Breast epithelium (tissue), 3 donors: ENCODE measurements around the gene CDK6.

Experiments
- POLR2A ChIP-seq: fragments of 450-650 bp; IDR thresholded peaks from one replicate; pipeline ENCODE4 v1.6.1; 2016; ENCODE audit warnings: antibody characterized with exemption, mild to moderate bottlenecking, moderate library complexity
- TF ChIP-seq, protein P1 (sequence below), 3 donors: fragments of 450-650 bp; IDR thresholded peaks; one replicate each; pipeline ENCODE4 v1.5.1; 2016 to 2017; ENCODE audit warnings: antibody characterized with exemption in 3 of 3, mild to moderate bottlenecking in 3 of 3, moderate library complexity in 3 of 3

DNA sequence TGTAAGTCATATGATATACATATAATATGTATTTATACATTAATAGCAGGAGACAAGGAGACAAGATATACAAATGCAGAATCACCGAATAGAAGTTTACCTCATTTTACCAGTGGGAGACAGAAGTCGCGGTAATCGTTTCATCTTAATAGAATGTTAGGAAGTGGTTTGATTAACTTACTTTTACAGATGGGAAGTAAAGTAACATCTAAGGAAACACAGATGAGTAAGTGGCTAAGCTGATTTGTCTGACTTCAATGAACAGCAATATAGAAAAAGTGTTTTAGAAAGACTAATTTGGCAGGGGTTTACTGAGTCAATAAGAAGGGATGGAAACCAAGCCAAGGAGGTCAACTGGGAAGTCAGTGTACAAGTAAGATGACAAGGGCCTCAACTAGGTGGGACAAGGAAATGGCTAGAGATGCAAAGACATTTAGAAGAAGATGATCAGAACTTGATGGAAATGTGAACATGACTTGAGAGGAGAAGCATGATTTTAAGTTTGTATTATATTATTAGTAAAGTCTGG, 210.0 kb downstream of the CDK6 start:
- TF ChIP-seq, protein P1, sequence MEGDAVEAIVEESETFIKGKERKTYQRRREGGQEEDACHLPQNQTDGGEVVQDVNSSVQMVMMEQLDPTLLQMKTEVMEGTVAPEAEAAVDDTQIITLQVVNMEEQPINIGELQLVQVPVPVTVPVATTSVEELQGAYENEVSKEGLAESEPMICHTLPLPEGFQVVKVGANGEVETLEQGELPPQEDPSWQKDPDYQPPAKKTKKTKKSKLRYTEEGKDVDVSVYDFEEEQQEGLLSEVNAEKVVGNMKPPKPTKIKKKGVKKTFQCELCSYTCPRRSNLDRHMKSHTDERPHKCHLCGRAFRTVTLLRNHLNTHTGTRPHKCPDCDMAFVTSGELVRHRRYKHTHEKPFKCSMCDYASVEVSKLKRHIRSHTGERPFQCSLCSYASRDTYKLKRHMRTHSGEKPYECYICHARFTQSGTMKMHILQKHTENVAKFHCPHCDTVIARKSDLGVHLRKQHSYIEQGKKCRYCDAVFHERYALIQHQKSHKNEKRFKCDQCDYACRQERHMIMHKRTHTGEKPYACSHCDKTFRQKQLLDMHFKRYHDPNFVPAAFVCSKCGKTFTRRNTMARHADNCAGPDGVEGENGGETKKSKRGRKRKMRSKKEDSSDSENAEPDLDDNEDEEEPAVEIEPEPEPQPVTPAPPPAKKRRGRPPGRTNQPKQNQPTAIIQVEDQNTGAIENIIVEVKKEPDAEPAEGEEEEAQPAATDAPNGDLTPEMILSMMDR (IDR thresholded peaks at IDR 0.05), result no peak
- TF ChIP-seq POLR2A, result no peak
